GM21576 (cell line): ENCODE measurements around the gene C1orf35.

Source experiments
- ATAC-seq: cut with Tn5 transposase; IDR thresholded peaks from one replicate; pipeline ENCODE4 v1.9.1; 2021; ENCODE audit warnings: mild to moderate bottlenecking, moderate library complexity; ENCODE audit not compliant: unreplicated experiment

Gene C1orf35

GRCh38 chr1:228065543-228066347 lies 37.4 kb downstream of the C1orf35 start:
- no peak for ATAC-seq

GRCh38 chr1:228064741-228065542 lies 38.2 kb downstream of the C1orf35 start:
- ATAC-seq: no peak

GRCh38 chr1:228064296-228064695 lies 38.8 kb downstream of the C1orf35 start:
- no peak for ATAC-seq

- ATAC-seq: no peak
These were observed 39.6 kb downstream of the C1orf35 start for GRCh38 chr1:228063251-228064191.

- ATAC-seq: no peak
These were observed 40.3 kb downstream of the C1orf35 start for GRCh38 chr1:228062812-228063211.

GRCh38 chr1:228062085-228062791 lies 40.9 kb downstream of the C1orf35 start:
- no peak for ATAC-seq

GRCh38 chr1:228061411-228062084 lies 41.6 kb downstream of the C1orf35 start:
- ATAC-seq: no peak

GRCh38 chr1:228060458-228061190 lies 42.5 kb downstream of the C1orf35 start:
- no peak for ATAC-seq

- ATAC-seq: peak; percentile 51
These were observed 43.3 kb downstream of the C1orf35 start for GRCh38 chr1:228059634-228060457.

- peak; percentile 14 for ATAC-seq
These were observed 44.0 kb downstream of the C1orf35 start for GRCh38 chr1:228058949-228059633.

- ATAC-seq: no peak
These were observed 44.8 kb downstream of the C1orf35 start for GRCh38 chr1:228058172-228058948.
